ENCODE measurements around the gene FYN. TPM values are rescaled to one million over a fixed set of nuclear protein-coding genes. Genes with fewer than 3 reads are reported as not detected.
A peak's percentile ranks its signal among the peaks of the same experiment; 100 is the strongest.

Gene FYN
- total and polyA plus RNA-seq, 10 of the 15 experiments (the other 5 are each of a cell fraction or from before 2014, with no cell fraction given) = 51.4 to 247 (median 138) TPM

DNA sequence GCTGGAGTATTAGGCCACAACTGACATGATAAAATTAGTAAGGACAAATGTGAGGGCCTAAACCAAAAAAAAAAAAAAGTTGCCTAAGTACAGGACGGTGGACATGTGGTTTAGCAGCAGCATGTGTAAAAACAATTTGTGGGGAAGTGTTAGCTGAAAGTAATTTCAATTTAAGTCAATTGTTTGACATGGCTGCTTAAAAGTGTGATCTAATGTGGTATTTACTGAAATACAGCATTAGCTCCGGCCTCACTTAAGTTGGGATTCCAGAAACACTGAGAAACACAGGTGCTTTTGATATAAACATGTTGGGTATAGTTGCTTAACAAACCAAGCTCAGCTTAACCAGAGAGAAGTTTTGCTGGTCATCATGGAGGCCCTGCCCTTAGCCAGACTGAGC, 119.7 kb downstream of the FYN start (continued):
- TF ChIP-seq BCLAF1 (IDR thresholded peaks at IDR 0.05) (no peak), SMAD5 (IDR thresholded peaks at IDR 0.05; ENCODE audit: low read depth) (no peak), ATF7 (IDR thresholded peaks at IDR 0.05; ENCODE audit: low read depth) (peak; percentile 66), FOXK2 (IDR thresholded peaks at IDR 0.05) (no peak), BMI1 (IDR thresholded peaks at IDR 0.05; ENCODE audit: borderline replicate concordance) (no peak), NRF1 (conservative IDR thresholded peaks at IDR 0.05; ENCODE audit: low read depth, low read length) (no peak), MYC (IDR thresholded peaks at IDR 0.05; ENCODE audit: insufficient read depth, insufficient read length, insufficient replicate concordance, low read length, severe bottlenecking) (no peak), SP1 (IDR thresholded peaks at IDR 0.05; ENCODE audit: low read depth, low read length) (no peak), ESRRA (IDR thresholded peaks at IDR 0.05; ENCODE audit: low read length) (no peak), KLF5 (IDR thresholded peaks at IDR 0.05; ENCODE audit: partially characterized antibody) (no peak), IKZF1 (conservative IDR thresholded peaks at IDR 0.05) (peak; percentile 28; the same call in 1 of the 2 replicates), POU2F2 (IDR thresholded peaks at IDR 0.05; ENCODE audit: borderline replicate concordance, low read depth, low read length) (no peak), NFXL1 (IDR thresholded peaks at IDR 0.05; ENCODE audit: borderline replicate concordance) (no peak), ZZZ3 (IDR thresholded peaks at IDR 0.05; ENCODE audit: control insufficient read depth, insufficient read length, low read depth) (no peak), ZNF274 (IDR thresholded peaks at IDR 0.05; ENCODE audit: insufficient read depth, insufficient read length) (no peak), NFYA (IDR thresholded peaks at IDR 0.05; ENCODE audit: borderline replicate concordance, low read depth, low read length) (no peak), SUPT20H (IDR thresholded peaks at IDR 0.05; ENCODE audit: borderline replicate concordance, control insufficient read depth, low read depth, low read length) (no peak), RELB (IDR thresholded peaks at IDR 0.05; ENCODE audit: low read depth) (0 out of 2 replicates have a peak, but pooled peaks have one; percentile 57), GATAD2B (conservative IDR thresholded peaks at IDR 0.05; ENCODE audit: low read depth) (no peak; the same call in 1 of the 2 replicates)
- TF ChIP-seq, protein P1, sequence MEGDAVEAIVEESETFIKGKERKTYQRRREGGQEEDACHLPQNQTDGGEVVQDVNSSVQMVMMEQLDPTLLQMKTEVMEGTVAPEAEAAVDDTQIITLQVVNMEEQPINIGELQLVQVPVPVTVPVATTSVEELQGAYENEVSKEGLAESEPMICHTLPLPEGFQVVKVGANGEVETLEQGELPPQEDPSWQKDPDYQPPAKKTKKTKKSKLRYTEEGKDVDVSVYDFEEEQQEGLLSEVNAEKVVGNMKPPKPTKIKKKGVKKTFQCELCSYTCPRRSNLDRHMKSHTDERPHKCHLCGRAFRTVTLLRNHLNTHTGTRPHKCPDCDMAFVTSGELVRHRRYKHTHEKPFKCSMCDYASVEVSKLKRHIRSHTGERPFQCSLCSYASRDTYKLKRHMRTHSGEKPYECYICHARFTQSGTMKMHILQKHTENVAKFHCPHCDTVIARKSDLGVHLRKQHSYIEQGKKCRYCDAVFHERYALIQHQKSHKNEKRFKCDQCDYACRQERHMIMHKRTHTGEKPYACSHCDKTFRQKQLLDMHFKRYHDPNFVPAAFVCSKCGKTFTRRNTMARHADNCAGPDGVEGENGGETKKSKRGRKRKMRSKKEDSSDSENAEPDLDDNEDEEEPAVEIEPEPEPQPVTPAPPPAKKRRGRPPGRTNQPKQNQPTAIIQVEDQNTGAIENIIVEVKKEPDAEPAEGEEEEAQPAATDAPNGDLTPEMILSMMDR (IDR thresholded peaks at IDR 0.05 in 2 of 3, conservative IDR thresholded peaks at IDR 0.05 in 1 of 3; ENCODE audit: control insufficient read depth in 2 of 3, extremely low read depth in 1 of 3, insufficient read depth in 1 of 3, low read depth in 3 of 3, low read length in 3 of 3) = no peak
- TF ChIP-seq, protein P2, sequence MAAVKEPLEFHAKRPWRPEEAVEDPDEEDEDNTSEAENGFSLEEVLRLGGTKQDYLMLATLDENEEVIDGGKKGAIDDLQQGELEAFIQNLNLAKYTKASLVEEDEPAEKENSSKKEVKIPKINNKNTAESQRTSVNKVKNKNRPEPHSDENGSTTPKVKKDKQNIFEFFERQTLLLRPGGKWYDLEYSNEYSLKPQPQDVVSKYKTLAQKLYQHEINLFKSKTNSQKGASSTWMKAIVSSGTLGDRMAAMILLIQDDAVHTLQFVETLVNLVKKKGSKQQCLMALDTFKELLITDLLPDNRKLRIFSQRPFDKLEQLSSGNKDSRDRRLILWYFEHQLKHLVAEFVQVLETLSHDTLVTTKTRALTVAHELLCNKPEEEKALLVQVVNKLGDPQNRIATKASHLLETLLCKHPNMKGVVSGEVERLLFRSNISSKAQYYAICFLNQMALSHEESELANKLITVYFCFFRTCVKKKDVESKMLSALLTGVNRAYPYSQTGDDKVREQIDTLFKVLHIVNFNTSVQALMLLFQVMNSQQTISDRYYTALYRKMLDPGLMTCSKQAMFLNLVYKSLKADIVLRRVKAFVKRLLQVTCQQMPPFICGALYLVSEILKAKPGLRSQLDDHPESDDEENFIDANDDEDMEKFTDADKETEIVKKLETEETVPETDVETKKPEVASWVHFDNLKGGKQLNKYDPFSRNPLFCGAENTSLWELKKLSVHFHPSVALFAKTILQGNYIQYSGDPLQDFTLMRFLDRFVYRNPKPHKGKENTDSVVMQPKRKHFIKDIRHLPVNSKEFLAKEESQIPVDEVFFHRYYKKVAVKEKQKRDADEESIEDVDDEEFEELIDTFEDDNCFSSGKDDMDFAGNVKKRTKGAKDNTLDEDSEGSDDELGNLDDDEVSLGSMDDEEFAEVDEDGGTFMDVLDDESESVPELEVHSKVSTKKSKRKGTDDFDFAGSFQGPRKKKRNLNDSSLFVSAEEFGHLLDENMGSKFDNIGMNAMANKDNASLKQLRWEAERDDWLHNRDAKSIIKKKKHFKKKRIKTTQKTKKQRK (IDR thresholded peaks at IDR 0.05; ENCODE audit: low read depth, low read length) = no peak
